GM21717 (cell line): ENCODE results near the gene RFPL1.
"Not testable (repeated sequence)": the region's sequence is repeated elsewhere in the genome, so short reads cannot be mapped to it uniquely, and the experiment has no call there.

ENCODE experiments used
- ATAC-seq: cut with Tn5 transposase; IDR thresholded peaks from one replicate; pipeline ENCODE4 v1.9.1; 2021; ENCODE audit warnings: mild to moderate bottlenecking, moderate library complexity; ENCODE audit not compliant: unreplicated experiment

Gene RFPL1

DNA sequence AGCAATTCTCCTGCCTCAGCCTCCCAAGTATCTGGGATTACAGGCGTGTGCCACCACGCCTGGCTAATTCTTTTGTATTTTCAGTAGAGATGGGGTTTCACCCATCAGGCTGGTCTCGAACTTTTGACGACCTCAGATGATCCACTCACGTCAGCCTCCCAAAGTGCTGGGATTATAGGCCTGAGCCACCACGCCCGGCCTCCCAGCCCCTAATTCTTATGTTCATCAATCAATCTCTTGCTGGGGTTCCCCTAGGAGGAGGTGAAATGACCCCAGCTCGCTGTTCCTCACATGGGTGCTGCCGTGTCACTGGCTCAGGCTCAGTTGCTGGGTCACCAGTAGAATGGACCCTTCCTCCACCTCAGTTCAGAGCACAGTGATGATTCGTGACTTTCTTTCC is at the start of gene RFPL1:
Gene RFPL1 (plus strand): TSS at position 301 of the 400 bp plus-strand sequence.
- not testable (repeated sequence) for ATAC-seq

GRCh38 chr22:29388759-29389090 is 49.7 kb upstream of the RFPL1 start:
- ATAC-seq = no peak

DNA sequence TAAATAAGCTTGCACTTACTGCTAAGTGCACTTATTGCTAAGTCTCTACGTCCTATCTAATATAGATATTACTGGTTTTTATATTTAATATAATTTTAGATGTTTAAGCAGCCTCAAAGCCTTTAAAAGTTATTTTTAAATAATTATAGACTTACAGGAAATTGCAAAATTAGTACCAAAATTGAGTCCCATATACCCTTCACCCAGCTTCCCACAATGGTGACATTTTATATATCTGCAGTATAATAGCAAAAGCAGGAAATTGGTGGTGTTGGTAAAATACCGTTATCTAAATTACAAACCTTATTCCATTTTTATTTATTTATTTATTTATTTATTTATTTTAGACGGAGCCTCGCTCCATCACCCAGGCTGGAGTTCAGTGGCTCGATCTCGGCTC is 48.1 kb upstream of the RFPL1 start:
- no peak for ATAC-seq

GRCh38 chr22:29391546-29391945 is 46.8 kb upstream of the RFPL1 start:
- no peak for ATAC-seq

DNA sequence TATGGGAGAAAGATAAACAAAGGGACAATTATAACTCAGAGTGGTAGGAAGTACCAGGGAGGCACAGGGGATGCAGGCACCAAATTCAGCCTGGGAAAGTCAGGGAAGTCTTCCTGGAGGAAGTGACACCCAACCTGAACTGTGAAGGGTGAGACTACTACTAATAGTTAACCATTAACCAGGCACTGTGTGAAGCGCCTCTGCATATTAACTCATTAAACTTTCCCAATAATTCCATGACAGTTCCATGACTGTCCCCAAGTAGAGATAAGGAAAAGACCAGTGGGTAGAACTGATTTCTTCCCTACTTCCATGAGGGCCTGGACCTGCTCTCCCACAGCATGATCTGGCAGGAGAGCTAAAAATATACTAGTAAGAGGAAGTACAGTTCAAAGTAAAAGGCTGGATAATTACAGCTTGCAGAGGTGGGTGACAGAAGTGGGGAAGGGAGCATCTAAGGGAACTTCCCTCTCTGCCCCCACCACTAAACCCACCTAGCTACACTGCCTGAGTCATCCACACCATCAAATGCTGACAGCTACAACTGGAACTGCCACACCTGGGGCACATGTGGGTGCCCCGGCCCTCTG is 45.3 kb upstream of the RFPL1 start:
- no peak for ATAC-seq

DNA sequence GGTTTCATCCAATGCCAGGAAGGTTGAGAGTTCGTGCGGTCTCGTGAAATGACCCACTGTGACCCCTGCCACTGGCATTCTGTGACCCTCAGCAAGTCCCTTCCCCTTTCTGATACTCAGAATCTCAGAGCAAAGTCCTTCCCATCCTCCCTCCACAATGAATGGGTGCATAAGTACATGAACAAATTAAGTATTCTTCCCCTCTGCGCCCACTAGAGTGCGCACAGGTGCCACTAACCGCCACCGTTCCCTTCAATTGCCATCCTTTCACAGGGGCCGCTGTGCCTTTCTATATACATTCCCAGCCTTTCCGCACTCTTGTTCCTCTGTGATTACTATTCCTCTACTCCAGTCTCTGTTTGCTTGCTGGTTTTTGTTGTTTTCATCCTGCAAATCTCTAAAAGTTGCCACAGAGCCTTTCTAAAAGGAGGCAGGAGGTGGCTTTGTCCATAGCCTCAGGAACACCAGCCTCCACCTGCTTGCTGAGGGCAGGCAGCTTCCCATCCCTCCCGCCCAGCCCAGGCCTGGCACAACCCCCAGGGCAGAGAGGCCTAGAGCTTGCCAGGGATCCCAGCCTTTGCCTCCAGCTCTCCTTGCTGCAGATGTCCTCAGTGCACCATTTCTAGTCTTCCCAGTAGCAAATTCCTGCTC is 43.3 kb upstream of the RFPL1 start:
- no peak for ATAC-seq

DNA sequence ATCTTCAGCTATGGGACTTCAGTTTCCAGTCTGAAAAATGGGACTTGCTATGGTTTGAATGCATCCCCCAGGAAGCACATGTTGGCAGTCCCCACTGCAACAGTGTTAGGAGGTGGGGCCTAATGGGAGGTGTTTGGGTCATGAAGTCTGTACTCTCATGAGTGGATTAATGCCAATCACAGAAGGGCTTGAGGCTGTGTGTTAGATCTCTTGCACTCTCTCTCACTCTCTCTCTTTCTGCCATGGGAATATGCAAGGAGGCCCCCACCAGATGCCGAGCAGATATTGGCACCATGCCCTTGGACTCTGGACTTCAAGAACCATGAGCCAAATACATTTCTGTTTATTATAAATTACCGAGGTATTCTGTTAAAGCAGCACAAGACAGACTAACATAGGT is 42.3 kb upstream of the RFPL1 start:
- no peak for ATAC-seq

DNA sequence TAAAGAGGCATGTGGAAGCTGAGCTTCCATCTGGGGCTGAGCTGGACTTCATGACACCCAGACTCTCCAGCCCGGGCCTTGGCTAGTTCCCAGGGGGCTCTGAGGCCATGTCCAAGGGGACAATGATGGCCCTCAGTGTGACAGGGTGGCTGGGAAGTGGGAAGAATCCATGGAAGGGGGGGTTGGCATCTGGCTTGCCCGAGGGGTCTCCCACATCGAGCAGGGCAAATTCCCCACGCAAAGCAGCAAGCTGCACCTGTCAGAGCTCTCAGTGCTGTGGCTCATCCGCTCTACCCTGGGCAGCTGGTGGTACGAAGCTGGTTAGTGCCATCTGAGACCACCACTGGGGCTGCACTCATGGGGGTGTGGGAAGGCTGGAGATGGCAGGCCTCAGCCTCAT is 40.6 kb upstream of the RFPL1 start:
- ATAC-seq = no peak

GRCh38 chr22:29400576-29400975 is 37.8 kb upstream of the RFPL1 start:
- ATAC-seq = no peak

GRCh38 chr22:29401538-29401937 is 36.8 kb upstream of the RFPL1 start:
- not testable (repeated sequence) for ATAC-seq

DNA sequence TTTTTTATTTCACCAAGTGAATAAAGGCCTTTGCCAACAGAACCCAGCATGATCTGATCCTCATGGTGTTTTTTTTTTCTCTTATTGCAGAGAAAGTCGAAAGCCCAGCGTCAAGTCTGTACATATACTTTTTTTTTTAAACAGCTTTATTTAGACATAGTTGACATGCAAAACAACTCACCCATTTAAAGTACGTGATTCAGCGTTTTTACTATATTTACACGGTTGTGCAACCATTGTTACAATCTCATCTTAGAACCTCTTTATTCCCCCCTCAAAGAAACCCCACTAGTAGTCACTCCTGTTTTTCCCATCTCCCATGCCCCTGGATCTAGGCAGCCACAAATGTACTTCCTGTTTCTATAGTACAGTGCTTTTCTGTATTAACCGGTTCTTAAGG is 29.4 kb upstream of the RFPL1 start:
- ATAC-seq = no peak

DNA sequence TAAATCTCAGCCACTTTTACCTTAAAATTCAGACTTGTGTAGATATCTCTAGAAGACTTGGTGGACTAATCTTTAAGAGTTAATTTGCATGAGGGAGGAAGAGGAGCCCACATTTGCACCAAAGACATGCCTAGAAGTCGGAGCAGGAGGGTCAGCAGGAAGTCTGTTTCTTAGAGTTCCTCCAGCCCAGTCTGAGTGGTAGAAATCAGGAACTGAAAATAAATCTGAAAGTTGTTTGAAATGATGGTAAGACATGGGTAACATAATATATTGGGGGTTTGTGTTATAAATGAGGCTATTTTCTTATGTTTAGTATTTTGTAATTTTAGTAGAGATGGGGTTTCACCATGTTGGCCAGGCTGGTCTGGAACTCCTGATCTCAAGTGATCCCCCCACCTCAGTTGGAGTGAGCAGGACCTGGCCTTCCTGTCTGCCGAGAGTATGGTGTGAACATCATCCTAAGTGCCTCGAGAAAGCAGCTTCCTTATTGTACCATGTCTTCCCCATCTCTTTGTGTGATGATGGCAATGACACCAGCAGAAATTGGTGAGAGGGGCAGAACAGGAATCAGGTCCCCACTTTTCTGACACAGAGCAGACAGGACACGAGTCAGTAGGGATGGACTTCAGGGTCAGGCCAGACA is 26.7 kb upstream of the RFPL1 start:
- not testable (repeated sequence) for ATAC-seq

- ATAC-seq = not testable (repeated sequence)
Measured at GRCh38 chr22:29412772-29413171, 25.6 kb upstream of the RFPL1 start.

- not testable (repeated sequence) for ATAC-seq
Measured at GRCh38 chr22:29414951-29415591, 23.3 kb upstream of the RFPL1 start.

DNA sequence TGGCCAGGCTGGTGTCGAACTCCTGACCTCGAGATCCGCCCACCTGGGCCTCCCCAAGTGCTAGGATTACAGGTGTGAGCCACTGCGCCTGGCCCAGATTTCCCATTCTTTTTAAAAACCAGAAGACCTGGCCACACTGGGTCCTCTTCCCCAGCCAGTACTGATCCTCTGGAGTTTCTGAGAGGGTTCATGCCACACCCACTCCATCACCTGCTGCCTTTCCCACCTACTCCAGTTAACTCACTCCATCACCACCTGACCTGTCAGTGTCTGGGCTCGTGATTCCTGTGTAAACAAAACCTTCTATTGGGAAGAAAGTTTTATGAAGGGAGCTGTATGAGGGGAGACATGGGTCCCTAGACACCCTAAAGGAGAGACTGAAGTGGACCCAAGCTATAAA is 19.7 kb upstream of the RFPL1 start:
- ATAC-seq = not testable (repeated sequence)

GRCh38 chr22:29426476-29426875 is 11.9 kb upstream of the RFPL1 start:
- ATAC-seq = no peak

DNA sequence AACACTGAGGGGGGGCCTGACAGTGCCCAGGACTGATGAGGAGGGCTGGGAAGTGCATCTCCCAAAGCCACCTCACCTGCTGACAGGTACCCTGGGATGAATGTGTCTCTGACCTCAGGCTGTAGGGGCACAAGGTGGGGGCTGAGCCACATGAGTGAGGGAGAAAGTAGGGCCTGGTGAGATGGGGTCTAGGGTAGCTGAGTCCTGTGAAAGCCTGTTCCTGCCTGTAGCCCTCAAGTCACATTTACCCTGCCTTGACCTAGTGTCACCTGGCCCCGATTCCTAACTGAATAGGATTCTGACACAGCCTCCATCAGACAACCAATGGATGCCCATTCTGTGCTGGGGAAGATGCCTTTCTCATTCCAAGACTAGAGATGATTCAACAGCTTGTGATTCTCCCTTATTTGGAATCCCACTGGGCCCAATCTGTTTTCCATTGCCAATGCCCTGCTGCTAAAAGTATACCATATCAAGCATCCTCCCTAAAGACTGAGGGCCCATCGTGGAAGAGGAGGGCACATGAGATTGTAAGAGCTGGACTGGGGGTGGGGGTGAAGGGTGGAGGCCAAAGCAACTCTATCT is 11.1 kb upstream of the RFPL1 start:
- no peak for ATAC-seq

GRCh38 chr22:29431986-29432385 is 6.4 kb upstream of the RFPL1 start:
- no peak for ATAC-seq

GRCh38 chr22:29433856-29434255 is 4.5 kb upstream of the RFPL1 start:
- ATAC-seq = no peak

GRCh38 chr22:29434288-29434687 is 4.1 kb upstream of the RFPL1 start:
- ATAC-seq = no peak

DNA sequence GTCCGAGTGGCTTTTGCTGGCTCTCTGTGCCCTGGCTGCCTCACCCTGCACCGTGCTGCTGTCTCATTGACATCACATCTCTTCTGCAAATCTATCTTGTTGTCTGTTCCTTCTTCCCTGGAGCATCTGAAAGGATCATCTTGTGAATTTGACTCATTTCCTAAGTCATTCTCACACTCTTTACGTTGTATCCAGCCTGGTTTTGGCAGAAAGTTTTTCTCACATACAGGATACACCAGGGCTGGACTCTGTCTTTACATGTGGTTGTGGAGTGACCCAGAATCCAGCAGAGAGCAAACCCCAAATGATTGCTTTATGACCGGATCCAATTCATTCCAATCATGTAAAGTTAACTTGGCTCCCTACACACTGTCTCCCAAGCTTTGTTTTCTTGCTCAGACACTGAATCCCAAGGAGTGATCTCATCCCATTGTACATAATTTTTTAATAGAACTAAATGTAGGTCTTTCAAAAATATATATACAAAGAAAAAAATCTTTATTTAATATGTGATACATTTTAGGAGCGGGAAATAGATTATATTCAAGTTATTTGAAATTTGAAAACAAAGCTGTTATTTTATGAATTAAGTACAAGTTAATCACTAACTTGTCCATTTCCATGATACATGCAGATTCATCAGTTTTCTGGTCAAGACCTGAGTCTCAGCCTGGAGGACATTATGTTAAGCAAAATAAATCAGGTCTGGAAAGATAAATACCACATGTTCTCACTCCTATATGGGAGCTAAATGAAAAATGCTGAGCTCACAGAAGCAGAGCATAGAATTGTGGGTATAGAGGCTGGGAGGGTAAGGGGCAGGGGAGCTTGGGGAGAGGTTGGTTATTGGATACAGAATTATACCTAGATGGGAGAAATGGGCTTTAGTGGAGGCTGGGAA is 2.9 kb upstream of the RFPL1 start:
- no peak for ATAC-seq
